Neural cell (in vitro differentiated cells): ENCODE data around the gene RGS9. TPM values are rescaled to one million over a fixed set of nuclear protein-coding genes. Genes with fewer than 3 reads are reported as not detected.

Experiments used
- H2AFZ ChIP-seq: fragments of 200-600, 300-800 bp; sonication (generic), shearing (Covaris generic); 2 replicates; pipeline ENCODE4 v1.6.0; 2014; ENCODE audit warnings: low read depth, mild to moderate bottlenecking, antibody characterized with exemption, low read length, moderate library complexity
- H3F3A ChIP-seq: fragments of 200-600 bp; shearing (Covaris generic); 2 replicates; pipeline ENCODE4 v1.6.1; 2016; ENCODE audit warnings: mild to moderate bottlenecking, moderate library complexity, mixed read lengths, antibody characterized with exemption, low read length; ENCODE audit not compliant: insufficient read depth, poor library complexity, severe bottlenecking
- H3K27ac ChIP-seq: fragments of 200-600, 300-800 bp; sonication (generic), shearing (Covaris generic); 2 replicates; pipeline ENCODE4 v1.5.1; 2014; ENCODE audit warnings: mild to moderate bottlenecking, low read length, moderate library complexity
- H3K27me3 ChIP-seq: fragments of 300-800, 200-600 bp; sonication (generic), shearing (Covaris generic); 2 replicates; pipeline ENCODE4 v1.6.0; 2014; ENCODE audit warnings: mild to moderate bottlenecking, low read depth, low read length, moderate library complexity; ENCODE audit not compliant: insufficient read depth
- H3K36me3 ChIP-seq: fragments of 300-800, 200-600 bp; sonication (generic), shearing (Covaris generic); 2 replicates; pipeline ENCODE4 v1.5.1; 2014; ENCODE audit warnings: mild to moderate bottlenecking, antibody characterized with exemption, low read length, moderate library complexity; ENCODE audit not compliant: insufficient read depth
- H3K4me2 ChIP-seq: fragments of 300-800, 200-600 bp; sonication (generic), shearing (Covaris generic); 2 replicates; pipeline ENCODE4 v1.6.0; 2014; ENCODE audit warnings: mild to moderate bottlenecking, low read length
- H3K4me3 ChIP-seq: fragments of 300-800, 200-600 bp; sonication (generic), shearing (Covaris generic); 2 replicates; pipeline ENCODE4 v1.5.1; 2014; ENCODE audit warnings: mild to moderate bottlenecking, low read length, moderate library complexity
- H3K79me2 ChIP-seq: fragments of 200-600 bp; shearing (Covaris generic); replicated peaks from 2 replicates; pipeline ENCODE4 v1.6.0; 2014; ENCODE audit warnings: mild to moderate bottlenecking, low read length, moderate library complexity; ENCODE audit not compliant: insufficient read depth
- H3K9ac ChIP-seq: fragments of 300-800, 200-600 bp; sonication (generic), shearing (Covaris generic); 2 replicates; pipeline ENCODE4 v1.6.1; 2016; ENCODE audit warnings: mild to moderate bottlenecking, low read length, mixed read lengths
- H3K9me2 ChIP-seq: fragments of 200-600 bp; shearing (Covaris generic); 2 replicates; pipeline ENCODE4 v1.6.1; 2016; ENCODE audit warnings: mild to moderate bottlenecking, low read length, mixed read lengths; ENCODE audit not compliant: insufficient read depth
- H3K9me3 ChIP-seq: fragments of 200-600, 300-800 bp; sonication (generic), shearing (Covaris generic); 2 replicates; pipeline ENCODE4 v1.6.1; 2016; ENCODE audit warnings: mild to moderate bottlenecking, mixed run types, low read length, moderate library complexity, mixed read lengths
- H4K20me1 ChIP-seq: fragments of 200-600 bp; shearing (Covaris generic); 2 replicates; pipeline ENCODE4 v1.6.1; 2016; ENCODE audit warnings: mild to moderate bottlenecking, mixed run types; ENCODE audit not compliant: insufficient read depth
- CTCF ChIP-seq: fragments of 450-650 bp; IDR thresholded peaks from 2 replicates; pipeline ENCODE4 v1.5.1; 2014; ENCODE audit warnings: antibody characterized with exemption, mild to moderate bottlenecking, moderate library complexity; ENCODE audit not compliant: poor library complexity, severe bottlenecking
- EP300 ChIP-seq: fragments of 450-650 bp; conservative IDR thresholded peaks from 2 replicates; pipeline ENCODE4 v1.6.1; 2014; ENCODE audit warnings: antibody characterized with exemption, mild to moderate bottlenecking, moderate library complexity; ENCODE audit not compliant: poor library complexity, severe bottlenecking
- EZH2 ChIP-seq: fragments of 200-600, 300-800 bp; shearing (Covaris generic), sonication (generic); IDR thresholded peaks from 2 replicates; pipeline ENCODE4 v1.6.1; 2014; ENCODE audit warnings: antibody characterized with exemption, low read length, borderline replicate concordance, mild to moderate bottlenecking; ENCODE audit not compliant: insufficient read depth, poor library complexity, severe bottlenecking
- MXI1 ChIP-seq: fragments of 450-650 bp; conservative IDR thresholded peaks from 2 replicates; pipeline ENCODE4 v1.6.1; 2014; ENCODE audit warnings: antibody characterized with exemption, mild to moderate bottlenecking; ENCODE audit not compliant: poor library complexity, severe bottlenecking
- POLR2AphosphoS5 ChIP-seq: IDR thresholded peaks from 2 replicates; pipeline ENCODE4 v1.6.1; 2012
- RAD21 ChIP-seq: fragments of 450-650 bp; conservative IDR thresholded peaks from 2 replicates; pipeline ENCODE4 v1.6.1; 2014; ENCODE audit warnings: antibody characterized with exemption, mild to moderate bottlenecking, moderate library complexity
- SMC3 ChIP-seq: fragments of 450-650 bp; conservative IDR thresholded peaks from 2 replicates; pipeline ENCODE4 v1.6.1; 2014; ENCODE audit warnings: antibody characterized with exemption, mild to moderate bottlenecking, moderate library complexity; ENCODE audit not compliant: poor library complexity
- TAF1 ChIP-seq: IDR thresholded peaks from 2 replicates; pipeline ENCODE4 v1.6.1; 2012; ENCODE audit warnings: low read depth
- polyA plus RNA-seq: library from polyadenylated mRNA; depleted of rRNA; stranded (reverse); fragments of >200 nt; gene quantifications from 2 replicates; pipeline ENCODE4 v1.2.3, GENCODE V29; 2014
- TF ChIP-seq, protein P1 (sequence below): IDR thresholded peaks from 2 replicates; pipeline ENCODE4 v1.6.1; 2012; ENCODE audit warnings: borderline replicate concordance

RGS9 gene
- polyA plus RNA-seq, 1 donor from 2014 or later: 6.8 TPM

DNA sequence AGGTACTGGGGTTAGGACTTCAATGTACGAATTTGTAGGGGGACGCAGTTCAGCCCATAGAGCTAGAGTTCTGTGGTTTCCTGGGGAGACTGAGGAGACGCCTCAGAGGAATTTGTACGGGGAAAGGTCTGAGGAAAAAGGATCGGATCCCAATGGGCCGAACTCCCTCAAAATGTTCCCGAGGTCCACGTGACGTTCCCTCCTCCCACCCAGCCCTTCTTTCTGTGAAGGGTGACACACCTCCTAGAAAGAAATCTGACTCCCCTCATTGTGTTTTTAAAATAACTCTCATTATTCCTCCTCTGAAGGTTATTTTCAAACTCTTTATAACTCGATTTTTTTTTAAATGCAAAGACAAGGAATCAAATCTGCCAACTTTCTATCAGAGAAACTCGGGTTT, 8.6 kb downstream of the RGS9 start:
- Histone ChIP-seq H3K9ac (no peak overlapping the region), H3K27me3 (no peaks in the 10 kb centered on the region), H2AFZ (no peak overlapping the region), H4K20me1 (no peaks in the 10 kb centered on the region), H3K27ac (no peak overlapping the region), H3K9me2 (no peaks in the 10 kb centered on the region), H3F3A (no peaks in the 10 kb centered on the region), H3K4me2 (no peak overlapping the region), H3K9me3 (no peaks in the 10 kb centered on the region), H3K36me3 (no peaks in the 10 kb centered on the region), H3K79me2 (no peaks in the 10 kb centered on the region), H3K4me3 (no peak overlapping the region)
- TF ChIP-seq EP300 (no peak), TAF1 (no peak), MXI1 (no peak), CTCF (no peak), RAD21 (no peak), SMC3 (no peak), EZH2 (no peak), POLR2AphosphoS5 (no peak)
- TF ChIP-seq, protein P1, sequence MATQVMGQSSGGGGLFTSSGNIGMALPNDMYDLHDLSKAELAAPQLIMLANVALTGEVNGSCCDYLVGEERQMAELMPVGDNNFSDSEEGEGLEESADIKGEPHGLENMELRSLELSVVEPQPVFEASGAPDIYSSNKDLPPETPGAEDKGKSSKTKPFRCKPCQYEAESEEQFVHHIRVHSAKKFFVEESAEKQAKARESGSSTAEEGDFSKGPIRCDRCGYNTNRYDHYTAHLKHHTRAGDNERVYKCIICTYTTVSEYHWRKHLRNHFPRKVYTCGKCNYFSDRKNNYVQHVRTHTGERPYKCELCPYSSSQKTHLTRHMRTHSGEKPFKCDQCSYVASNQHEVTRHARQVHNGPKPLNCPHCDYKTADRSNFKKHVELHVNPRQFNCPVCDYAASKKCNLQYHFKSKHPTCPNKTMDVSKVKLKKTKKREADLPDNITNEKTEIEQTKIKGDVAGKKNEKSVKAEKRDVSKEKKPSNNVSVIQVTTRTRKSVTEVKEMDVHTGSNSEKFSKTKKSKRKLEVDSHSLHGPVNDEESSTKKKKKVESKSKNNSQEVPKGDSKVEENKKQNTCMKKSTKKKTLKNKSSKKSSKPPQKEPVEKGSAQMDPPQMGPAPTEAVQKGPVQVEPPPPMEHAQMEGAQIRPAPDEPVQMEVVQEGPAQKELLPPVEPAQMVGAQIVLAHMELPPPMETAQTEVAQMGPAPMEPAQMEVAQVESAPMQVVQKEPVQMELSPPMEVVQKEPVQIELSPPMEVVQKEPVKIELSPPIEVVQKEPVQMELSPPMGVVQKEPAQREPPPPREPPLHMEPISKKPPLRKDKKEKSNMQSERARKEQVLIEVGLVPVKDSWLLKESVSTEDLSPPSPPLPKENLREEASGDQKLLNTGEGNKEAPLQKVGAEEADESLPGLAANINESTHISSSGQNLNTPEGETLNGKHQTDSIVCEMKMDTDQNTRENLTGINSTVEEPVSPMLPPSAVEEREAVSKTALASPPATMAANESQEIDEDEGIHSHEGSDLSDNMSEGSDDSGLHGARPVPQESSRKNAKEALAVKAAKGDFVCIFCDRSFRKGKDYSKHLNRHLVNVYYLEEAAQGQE: no peak

DNA sequence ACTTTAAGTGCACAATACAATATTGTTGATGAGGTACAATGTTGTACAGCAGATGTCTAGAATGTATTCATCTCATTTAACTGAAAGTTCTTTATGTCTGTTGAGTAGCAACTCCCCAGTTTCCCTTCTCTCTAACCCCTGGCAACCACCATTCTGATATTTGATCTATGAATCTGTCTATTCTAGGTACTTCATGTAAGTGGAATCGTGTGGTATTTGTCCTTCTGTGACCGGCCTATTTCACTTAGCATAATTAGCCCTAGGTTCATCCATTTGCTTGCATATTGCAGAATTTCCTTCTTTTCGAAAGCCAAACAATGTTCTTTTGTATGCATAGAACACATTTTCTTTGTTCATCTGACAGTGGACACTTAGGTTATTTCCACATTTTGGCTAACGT, 10.8 kb downstream of the RGS9 start:
- TF ChIP-seq, protein P1: no peak
- TF ChIP-seq EZH2 (no peak), TAF1 (no peak), EP300 (no peak), POLR2AphosphoS5 (no peak), RAD21 (no peak), SMC3 (no peak), CTCF (no peak), MXI1 (no peak)
- no peaks in the 10 kb centered on the region for H3K79me2 ChIP-seq
- H2AFZ ChIP-seq: no peak overlapping the region
- H3K4me2 ChIP-seq: no peak overlapping the region
- no peaks in the 10 kb centered on the region for H3K9me2 ChIP-seq
- no peaks in the 10 kb centered on the region for H4K20me1 ChIP-seq
- no peaks in the 10 kb centered on the region for H3K9me3 ChIP-seq
- H3K27ac ChIP-seq: no peak overlapping the region
- H3K36me3 ChIP-seq: no peaks in the 10 kb centered on the region
- no peaks in the 10 kb centered on the region for H3K27me3 ChIP-seq
- H3F3A ChIP-seq: no peaks in the 10 kb centered on the region
- H3K4me3 ChIP-seq: no peak overlapping the region
- no peak overlapping the region for H3K9ac ChIP-seq
